ENCODE measurements around the gene KRT39. TPM values are rescaled to one million over a fixed set of nuclear protein-coding genes. Genes with fewer than 3 reads are reported as not detected.

KRT39 gene
- total and polyA plus RNA-seq, 2 of the 13 experiments (the other 11 are each of a cell fraction or from before 2014, with no cell fraction given) = 0.07 to 1.2 TPM

DNA sequence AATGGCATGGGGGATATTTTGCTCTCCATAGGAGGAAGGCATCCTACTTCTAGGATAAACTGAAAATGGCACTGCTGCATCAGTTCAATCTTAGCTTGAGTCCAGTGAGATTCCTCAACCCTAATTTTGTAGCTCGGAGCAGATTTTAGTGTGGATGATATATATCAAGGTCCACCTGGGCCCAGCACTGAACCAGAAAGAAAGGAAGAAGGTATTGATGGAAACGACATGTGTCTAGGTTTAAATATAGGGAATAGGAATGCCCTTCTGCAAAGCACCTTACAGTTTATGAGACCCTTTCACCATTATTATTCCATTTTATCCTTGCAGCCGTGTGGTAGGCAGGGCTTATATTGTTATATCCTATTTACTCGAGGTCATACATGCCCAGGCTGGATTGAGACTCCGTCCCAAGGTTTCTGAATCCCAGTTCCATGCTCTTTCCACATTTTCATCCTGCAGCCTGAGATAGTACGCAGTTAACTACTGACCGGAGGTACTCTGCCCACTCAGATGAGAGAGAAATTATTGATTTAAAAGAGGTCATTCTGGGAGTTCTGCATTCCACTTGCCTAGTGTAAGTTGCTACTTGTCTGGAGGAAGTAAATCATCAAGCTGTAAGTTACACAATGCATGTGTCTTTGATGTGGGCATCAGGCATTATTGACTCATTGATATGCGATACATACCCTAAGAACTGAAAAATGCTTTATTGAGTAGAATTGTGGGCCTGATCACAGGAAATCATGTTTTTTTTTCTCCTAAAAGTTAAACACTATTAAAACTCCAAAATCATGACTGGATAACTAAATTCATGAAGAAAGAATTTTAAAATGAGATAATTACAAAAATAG lies 10.1 kb downstream of the KRT39 start:
- Histone ChIP-seq H3K4me1 (ENCODE audit: insufficient read depth, low read length) (peaks cover 91% of the 10 kb centered on the region), H3K4me2 (ENCODE audit: low read depth, low read length) (peak overlapping the region; percentile 61), H3K4me3 (replicated peaks in 1 of 3; ENCODE audit: insufficient read depth in 1 of 3, low read depth in 2 of 3, low read length in 3 of 3) (peak overlapping the region in 1 of 3 experiments; percentile 15; a peak in 1 of 6 replicates), H3K27ac (ENCODE audit: extremely low read length, insufficient read depth, low read length) (peak overlapping the region; percentile 90), H3K9ac (ENCODE audit: insufficient read depth, low read depth, low read length) (peak overlapping the region; percentile 70), H3K36me3 (replicated peaks in 1 of 2; ENCODE audit: control insufficient read depth in 1 of 2, insufficient read depth in 2 of 2, low read length in 2 of 2) (no peaks in the 10 kb centered on the region), H2AFZ (ENCODE audit: low read length) (no peak overlapping the region), H3K79me2 (ENCODE audit: insufficient read depth, low read length) (no peaks in the 10 kb centered on the region), H3K9me3 (ENCODE audit: low read length) (no peaks in the 10 kb centered on the region), H3K27me3 (ENCODE audit: control insufficient read depth in 1 of 2, insufficient read depth in 2 of 2, low read length in 2 of 2) (no peaks in the 10 kb centered on the region), H4K20me1 (ENCODE audit: insufficient read depth, low read length) (no peaks in the 10 kb centered on the region)
- ChIA-PET POLR2A (interaction anchor here (0.7 to 3.7 kb wide), 15 partner anchors 8 to 732 kb away, joined by 3 to 18 read pairs (median 9); partner anchors contain the start of genes EIF1, KRT23 and KRTAP3-1), CTCF (ENCODE audit: low intra/inter-chr PET ratio, low total read pairs) (no interaction called here)
- peak; percentile 99 for ATAC-seq
- BruUV-seq (replicated peaks) = TSS peak; percentile 98
- 8% methylated on average over 8 of the region's 8 CpGs for WGBS (ENCODE audit: low lambda C conversion rate)
- in situ Hi-C loops (cut with HindIII; ENCODE audit: extremely low pct_ligation_motif_present, low pct_unique_long_range_greater_than_20kb) (loop anchor here (10.0 kb wide), 1 partner anchor 98 kb away; the partner anchor contains the start of gene KRTAP2-2), intact Hi-C loops (cut with micrococcal nuclease; ENCODE audit: unreplicated experiment) (loop anchor here (1.0 to 2.0 kb wide), 3 partner anchors 20 to 53 kb away; partner anchors contain the start of genes KRT23 and KRTAP3-1)
- peak; percentile 96 for FAIRE-seq
- DNase-seq (ENCODE audit: low spot score) = peak; percentile 100
- TF ChIP-seq ZNF124 (CRISPR knock-in tag; IDR thresholded peaks at IDR 0.05) (peak; percentile 88), ZNF414 (CRISPR knock-in tag; IDR thresholded peaks at IDR 0.05) (peak; percentile 34; the same call in 1 of the 2 replicates), SP140L (CRISPR knock-in tag; IDR thresholded peaks at IDR 0.05; ENCODE audit: borderline replicate concordance) (peak; percentile 90; the same call in 1 of the 2 replicates), ZBTB8A (CRISPR knock-in tag; IDR thresholded peaks at IDR 0.05; ENCODE audit: borderline replicate concordance, low read depth) (no peak), ZSCAN12 (CRISPR knock-in tag; IDR thresholded peaks at IDR 0.05) (peak; percentile 75), MTA1 (CRISPR knock-in tag; IDR thresholded peaks at IDR 0.05; ENCODE audit: borderline replicate concordance) (peak; percentile 45; the same call in 1 of the 2 replicates), POLR2AphosphoS5 (IDR thresholded peaks at IDR 0.05; ENCODE audit: low read depth, low read length) (peak; percentile 39; the same call in 1 of the 2 replicates), TRIM24 (CRISPR knock-in tag; IDR thresholded peaks at IDR 0.05) (peak; percentile 64; the same call in 1 of the 2 replicates), RARA (CRISPR knock-in tag; IDR thresholded peaks at IDR 0.05) (peak; percentile 100), ZSCAN9 (CRISPR knock-in tag; IDR thresholded peaks at IDR 0.05; ENCODE audit: borderline replicate concordance) (peak; percentile 98), MLX (CRISPR knock-in tag; IDR thresholded peaks at IDR 0.05) (peak; percentile 93), CREM (IDR thresholded peaks at IDR 0.05) (peak; percentile 98), CREM (CRISPR knock-in tag; IDR thresholded peaks at IDR 0.05) (no peak), ZSCAN20 (CRISPR knock-in tag; IDR thresholded peaks at IDR 0.05; ENCODE audit: borderline replicate concordance) (peak; percentile 41; the same call in 1 of the 2 replicates), SIX1 (CRISPR knock-in tag; IDR thresholded peaks at IDR 0.05; ENCODE audit: borderline replicate concordance) (peak; percentile 99), EHMT2 (IDR thresholded peaks at IDR 0.05; ENCODE audit: borderline replicate concordance, low read depth, low read length) (peak; percentile 93; the same call in 1 of the 2 replicates)
- TF ChIP-seq, protein P1, sequence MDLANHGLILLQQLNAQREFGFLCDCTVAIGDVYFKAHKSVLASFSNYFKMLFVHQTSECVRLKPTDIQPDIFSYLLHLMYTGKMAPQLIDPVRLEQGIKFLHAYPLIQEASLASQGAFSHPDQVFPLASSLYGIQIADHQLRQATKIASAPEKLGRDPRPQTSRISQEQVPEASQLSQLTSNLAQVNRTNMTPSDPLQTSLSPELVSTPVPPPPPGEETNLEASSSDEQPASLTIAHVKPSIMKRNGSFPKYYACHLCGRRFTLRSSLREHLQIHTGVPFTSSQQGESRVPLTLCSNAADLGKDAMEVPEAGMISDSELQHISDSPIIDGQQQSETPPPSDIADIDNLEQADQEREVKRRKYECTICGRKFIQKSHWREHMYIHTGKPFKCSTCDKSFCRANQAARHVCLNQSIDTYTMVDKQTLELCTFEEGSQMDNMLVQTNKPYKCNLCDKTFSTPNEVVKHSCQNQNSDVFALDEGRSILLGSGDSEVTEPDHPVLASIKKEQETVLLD (CRISPR knock-in tag; IDR thresholded peaks at IDR 0.05; ENCODE audit: low read depth) = no peak
- TF ChIP-seq, protein P2, sequence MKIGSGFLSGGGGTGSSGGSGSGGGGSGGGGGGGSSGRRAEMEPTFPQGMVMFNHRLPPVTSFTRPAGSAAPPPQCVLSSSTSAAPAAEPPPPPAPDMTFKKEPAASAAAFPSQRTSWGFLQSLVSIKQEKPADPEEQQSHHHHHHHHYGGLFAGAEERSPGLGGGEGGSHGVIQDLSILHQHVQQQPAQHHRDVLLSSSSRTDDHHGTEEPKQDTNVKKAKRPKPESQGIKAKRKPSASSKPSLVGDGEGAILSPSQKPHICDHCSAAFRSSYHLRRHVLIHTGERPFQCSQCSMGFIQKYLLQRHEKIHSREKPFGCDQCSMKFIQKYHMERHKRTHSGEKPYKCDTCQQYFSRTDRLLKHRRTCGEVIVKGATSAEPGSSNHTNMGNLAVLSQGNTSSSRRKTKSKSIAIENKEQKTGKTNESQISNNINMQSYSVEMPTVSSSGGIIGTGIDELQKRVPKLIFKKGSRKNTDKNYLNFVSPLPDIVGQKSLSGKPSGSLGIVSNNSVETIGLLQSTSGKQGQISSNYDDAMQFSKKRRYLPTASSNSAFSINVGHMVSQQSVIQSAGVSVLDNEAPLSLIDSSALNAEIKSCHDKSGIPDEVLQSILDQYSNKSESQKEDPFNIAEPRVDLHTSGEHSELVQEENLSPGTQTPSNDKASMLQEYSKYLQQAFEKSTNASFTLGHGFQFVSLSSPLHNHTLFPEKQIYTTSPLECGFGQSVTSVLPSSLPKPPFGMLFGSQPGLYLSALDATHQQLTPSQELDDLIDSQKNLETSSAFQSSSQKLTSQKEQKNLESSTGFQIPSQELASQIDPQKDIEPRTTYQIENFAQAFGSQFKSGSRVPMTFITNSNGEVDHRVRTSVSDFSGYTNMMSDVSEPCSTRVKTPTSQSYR (CRISPR knock-in tag; IDR thresholded peaks at IDR 0.05; ENCODE audit: borderline replicate concordance) = peak; percentile 75; the same call in 1 of the 2 replicates

All from HepG2 (cell line).